Fibroblast of skin of abdomen (primary cell): ENCODE data around the gene SELENOO.

Experiments
- DNase-seq: peaks from one replicate; pipeline ENCODE4 v3.0.0-alpha.2; 2013

Gene SELENOO

DNA sequence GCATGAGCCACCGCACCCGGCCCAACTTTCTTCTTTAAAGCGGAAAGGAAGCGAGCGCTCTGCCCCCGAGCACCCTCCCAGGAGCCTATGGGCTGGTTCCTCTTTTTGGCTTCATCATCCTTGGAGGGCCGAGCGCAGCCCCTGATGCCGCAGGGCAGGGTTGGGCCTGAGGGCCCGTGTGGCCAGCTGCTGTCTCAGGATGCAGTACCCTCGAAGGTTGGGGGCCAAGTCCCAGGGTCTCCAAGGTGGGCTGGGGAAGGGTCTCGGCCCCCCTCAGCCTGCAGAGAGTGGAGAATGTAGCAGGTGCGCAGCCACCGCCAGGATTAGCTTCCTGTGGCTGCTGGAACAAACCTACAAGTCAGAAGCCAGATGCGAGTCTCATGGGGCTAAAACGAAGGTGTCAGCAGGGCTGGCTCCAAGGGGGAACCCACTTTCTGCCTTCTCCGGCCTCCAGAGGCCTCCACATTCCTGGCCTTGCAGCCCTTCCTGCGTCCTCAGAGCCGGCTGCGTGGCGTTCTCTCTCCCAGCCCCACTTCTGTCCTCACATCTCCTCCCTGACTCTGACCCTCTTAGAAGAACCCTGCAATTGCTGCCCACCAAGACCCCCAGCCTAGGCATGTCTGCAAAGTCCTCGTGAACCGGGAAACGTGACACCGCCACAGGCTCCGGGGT is 27.4 kb upstream of the SELENOO start:
- no peak for DNase-seq

- no peak for DNase-seq
Observed at GRCh38 chr22:50173983-50174355, 26.8 kb upstream of the SELENOO start.

DNA sequence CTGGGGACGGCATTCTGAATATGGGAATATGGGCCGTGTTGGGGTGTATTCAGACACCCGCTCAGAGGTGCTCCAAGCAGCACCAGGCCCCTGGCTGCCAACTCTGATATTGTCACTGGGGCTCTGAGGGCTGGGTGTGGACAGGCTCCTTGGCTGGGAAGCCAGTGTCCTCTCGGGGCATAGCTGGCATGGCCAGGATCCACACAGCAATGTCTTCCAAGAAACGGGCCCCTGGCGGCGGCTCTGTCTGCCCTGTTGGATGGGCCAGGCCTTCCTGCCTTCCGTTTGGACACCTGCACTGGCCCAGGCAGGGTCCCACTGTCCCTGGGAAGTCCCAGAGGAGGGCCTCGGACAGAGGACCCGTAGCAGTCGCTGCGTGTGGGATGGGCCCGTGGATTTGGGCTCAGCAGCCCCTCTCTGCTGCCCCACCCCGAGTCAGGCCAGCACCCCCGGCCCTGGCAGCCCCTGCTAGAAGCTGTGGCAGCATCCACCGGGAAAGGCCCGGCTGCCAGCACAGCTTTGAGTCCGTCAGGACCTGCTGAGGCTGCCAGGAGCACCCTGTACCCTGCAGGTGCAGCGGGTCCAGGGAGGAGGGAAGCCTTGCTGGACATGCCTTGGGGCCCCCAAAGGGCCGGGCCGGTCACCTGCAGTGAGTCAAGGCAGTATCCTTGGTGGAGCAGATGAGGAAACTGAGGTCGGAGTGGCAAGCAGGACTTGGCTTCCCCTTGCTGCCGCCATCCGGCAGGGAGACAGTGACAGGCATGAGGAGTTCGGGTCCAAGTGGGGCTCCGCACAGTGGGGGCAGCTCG is 26.2 kb upstream of the SELENOO start:
- DNase-seq = no peak

GRCh38 chr22:50175191-50175461 is 25.7 kb upstream of the SELENOO start:
- no peak for DNase-seq

DNA sequence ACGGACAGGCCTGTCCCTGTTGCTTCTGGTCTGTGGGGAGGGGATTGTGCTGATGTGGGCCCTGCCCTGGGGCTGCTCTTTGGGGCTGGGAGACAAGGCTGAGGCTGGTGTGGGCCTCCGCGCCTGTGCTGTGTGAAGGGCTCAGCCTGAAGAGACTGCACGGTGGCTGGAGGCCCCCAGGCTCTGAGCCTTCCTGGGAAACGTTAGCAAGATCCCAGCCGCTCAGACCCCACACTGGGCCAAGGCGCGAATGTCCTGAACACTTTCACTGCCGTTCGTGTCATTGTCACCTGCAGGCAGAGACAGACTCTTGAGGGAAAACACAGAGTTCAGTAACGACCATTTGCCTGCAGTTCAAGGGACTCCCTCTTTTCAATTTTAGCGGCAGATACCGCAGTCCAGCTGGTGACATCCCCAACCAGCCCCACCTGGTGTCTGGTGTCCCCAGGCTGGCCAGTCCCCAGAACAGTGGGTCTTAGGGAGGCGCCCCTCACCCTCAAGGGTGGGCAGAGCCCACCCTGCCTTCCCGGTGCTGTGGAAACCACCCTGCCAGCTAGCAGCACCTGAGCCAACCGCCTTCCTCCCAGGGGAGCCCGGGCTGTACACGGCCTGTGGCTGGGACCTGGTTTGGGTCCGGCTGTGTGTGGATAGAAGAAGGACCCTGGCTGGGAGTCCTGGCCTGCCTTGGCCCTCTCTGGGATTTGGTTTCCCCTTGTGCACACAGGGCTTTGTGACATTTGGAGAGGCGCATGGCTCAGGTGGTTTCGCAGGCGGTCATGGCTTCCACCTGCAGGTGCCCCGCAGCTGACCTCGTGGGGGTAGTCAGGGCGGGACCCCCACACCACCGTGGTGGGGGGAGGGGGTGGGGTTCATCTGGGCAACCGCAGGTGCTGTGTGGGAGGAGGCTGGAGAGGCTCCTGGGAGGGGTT is 24.6 kb upstream of the SELENOO start:
- DNase-seq = no peak

- no peak for DNase-seq
Observed at GRCh38 chr22:50176850-50177536, 23.8 kb upstream of the SELENOO start.

- DNase-seq = no peak
Observed at GRCh38 chr22:50177537-50178470, 23.0 kb upstream of the SELENOO start.

DNA sequence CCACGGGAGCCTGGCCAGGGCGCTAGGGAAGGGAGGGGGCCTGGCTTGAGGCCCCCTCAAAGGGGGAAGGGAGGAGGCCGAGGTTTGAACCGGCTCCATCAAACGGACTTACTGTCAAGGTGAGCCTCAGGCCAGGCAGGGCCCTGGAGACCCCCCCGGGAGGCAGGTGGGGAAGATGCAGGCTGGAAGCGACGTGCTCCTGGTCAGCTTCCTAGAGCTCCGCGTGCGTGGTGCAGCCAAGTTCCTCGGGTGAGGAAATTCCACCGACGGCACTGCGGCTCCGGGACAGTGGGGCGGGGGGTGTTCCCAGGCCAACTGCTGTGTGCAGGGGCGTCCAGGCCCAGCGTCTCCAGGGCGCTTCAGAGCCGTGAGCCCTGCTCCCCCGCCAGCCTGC is 22.3 kb upstream of the SELENOO start:
- DNase-seq = no peak

GRCh38 chr22:50178871-50179869 is 21.6 kb upstream of the SELENOO start:
- DNase-seq = no peak

- no peak for DNase-seq
Observed at GRCh38 chr22:50179937-50180726, 20.7 kb upstream of the SELENOO start.

- DNase-seq = no peak
Observed at GRCh38 chr22:50180727-50181521, 19.9 kb upstream of the SELENOO start.

GRCh38 chr22:50182176-50183081 is 18.4 kb upstream of the SELENOO start:
- DNase-seq = no peak

DNA sequence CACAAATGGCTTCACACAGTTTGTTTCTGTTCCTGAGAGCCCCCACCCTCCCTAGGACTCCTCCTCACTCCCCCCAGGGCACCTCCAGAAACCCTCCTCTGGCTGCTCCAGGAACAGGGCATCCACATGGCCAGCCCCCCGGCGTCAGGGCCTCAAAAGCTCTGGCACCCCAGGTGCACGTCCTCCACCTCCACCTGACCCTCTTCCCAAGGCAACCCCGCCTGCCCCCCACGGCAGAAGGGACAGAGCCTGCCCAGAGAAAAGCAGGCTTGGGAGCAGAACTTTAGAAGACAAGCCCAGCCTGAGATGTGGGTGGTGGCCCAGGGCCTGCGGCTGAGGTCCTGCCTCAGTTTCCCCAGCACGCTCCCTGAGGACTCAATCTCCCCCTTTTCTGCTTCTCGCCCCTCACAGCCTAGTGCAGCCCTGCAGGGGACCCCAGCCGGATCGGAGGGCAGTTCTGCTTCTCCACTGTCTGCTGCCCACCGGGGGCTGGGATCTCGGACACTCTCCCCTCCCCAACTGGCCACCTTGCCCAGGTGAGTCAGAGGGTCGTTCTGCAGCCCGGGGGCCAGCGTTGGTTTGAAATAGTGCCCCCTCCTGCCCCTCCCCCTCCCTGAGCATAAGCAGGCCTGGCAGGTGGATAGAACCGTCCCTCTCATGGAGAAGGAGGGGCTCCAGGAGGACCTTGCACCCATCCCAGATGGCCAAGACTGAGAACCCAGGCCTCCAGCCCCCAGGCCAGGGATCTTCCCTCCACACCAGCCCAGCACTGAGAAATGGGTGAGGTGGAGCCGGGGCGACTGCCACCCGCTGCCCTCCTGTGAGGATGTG is 17.5 kb upstream of the SELENOO start:
- DNase-seq = no peak

DNA sequence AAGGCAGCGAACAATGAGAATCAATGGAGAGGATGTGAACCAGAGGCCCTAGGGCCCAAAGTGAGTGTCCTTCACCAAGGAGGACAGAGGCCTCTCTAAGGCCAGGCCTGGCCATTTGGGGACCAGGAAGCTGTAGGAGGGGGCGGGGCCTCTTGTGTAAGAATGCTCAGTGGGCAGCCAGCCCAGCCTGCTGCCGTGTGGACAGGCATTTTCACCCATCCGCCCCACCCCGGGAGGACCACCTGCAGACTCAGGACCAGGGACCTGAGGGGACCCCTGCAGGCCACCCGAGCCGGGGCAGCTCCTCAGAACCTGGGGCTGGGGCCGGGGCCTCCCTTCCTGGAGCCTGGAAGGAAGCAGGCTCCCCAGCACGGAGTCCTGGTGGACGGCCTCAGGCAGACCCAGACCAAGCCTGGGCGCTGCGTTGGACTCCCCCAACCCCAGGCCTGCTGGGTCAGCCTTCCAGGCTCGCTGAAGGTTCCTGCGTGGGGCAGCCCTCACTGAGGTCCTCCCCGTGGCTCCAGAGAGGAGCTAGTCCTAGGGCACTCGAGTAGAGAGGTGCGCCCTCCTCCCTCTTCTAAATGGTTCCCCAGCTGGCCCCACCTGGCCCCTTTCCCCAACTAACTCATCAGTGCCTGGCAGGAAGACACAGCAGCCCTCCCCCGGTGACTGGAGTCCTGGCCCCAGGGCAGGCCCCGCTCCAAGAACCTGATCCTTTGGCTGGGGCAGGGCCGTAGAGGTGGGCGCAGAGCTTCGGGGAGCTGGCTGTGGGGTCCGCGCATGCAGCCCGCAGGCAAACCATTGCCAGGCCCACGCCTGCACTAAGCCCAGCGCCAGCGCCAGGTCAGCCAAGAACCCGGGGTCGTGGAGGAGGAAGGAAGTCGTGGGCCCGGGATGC is 16.6 kb upstream of the SELENOO start:
- peak; percentile 49 for DNase-seq

- no peak for DNase-seq
Observed at GRCh38 chr22:50184902-50185374, 15.9 kb upstream of the SELENOO start.
